Activated CD4-positive, alpha-beta T cell treated with anti-CD3 and anti-CD28 coated beads, Interleukin-10, Interleukin-2, amounts not matched to agents 100 ng/mL and 50 ng/mL, durations not matched to agents 16 hours and 8 hours (primary cell): ENCODE data around the gene PAM16.

ENCODE experiments used
- DNase-seq: peaks from one replicate; pipeline ENCODE4 v3.0.0-alpha.2; 2020

The PAM16 gene

DNA sequence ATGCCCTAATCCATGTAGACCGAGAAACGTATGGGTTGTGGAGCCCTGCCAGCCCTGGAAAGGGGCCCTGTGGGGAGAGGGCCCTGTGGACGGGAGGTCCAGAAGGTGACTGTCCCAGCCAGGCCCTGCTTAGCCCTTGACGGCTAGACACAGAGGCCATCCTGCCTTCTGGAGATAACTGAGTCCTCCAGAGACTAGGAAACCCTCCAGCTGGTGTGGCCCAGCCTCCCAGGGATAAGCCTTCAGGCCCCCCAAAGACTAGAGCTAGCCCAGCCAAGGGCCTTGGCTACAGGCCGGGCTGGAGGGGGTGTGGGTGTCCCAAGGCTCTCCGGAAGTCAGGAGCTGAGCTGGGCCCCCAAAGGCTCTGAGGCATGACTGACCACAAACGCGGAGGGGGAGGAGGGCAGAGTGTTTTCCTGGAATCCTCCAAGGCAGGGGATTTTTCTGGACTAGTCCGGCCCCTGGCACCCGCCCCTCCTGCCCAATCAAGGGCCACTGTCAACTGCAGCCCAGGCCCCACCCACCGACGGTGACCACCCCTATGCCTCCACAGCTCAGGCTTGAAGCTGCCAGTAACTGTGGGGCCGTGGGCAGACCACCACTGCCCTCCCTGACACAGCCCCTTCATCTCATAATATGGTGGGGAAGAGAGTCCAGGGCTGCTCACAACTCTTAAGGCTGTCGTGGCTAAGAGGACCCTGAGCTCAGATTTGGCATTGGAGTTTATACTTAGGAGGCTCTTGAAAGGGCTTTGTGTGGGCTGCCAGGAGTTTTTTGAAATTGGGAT is 19.6 kb upstream of the PAM16 start:
- DNase-seq = no peak

DNA sequence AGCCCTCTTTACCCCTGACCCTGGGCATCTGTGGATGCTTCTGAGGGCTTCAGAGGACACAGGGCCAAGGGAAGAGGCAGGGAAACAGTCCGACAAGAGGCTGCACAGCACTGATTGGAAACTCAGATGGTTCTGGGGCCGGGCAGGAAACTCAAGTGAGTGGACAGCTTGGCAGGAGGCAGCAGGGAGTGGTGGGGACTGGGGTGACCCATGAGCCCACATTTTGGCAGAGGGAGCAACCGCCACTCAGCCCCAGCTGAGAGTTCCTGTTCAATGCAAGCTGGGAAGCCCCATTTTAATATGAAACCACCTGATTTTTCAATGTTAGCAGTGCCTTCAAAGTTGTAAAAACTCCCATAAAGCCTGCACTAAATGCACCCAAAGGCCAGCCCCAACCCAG is 19.0 kb upstream of the PAM16 start:
- no peak for DNase-seq

DNA sequence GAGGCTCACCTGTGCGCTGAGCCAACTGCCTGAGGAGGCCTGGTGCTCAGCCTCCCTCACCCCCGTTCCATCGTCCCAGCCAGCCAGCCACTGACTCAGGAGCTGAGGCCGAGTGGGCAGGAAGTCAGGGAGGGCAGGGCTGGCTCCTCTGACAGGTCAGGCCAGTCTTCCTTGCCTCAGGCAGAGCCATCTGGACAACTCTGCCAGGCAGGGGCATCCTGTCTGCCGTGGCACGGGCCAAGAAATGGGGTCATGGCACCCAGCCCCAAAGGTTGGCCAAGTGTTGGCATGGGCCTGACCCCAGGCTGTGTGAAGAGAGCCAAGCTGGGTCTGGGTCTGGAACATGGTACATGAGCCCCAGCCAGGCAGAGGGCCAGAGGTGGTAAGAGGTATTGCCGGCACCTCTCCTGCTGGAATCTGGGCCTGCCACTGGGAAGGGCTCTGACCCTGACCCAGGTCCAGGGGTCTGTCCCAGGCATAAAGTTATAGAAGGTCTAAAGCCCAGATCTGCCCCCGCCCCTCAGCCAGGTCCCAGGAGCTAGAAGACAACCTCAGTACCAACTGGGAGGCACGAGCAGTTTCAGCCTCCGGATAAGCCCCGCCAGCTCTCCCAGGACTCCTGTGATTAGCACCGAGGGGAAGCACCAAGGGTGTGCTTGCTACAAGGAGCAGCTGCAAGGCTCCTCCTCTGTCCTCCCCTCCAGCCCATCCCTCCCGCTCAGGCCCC is 18.0 kb upstream of the PAM16 start:
- no peak for DNase-seq

DNA sequence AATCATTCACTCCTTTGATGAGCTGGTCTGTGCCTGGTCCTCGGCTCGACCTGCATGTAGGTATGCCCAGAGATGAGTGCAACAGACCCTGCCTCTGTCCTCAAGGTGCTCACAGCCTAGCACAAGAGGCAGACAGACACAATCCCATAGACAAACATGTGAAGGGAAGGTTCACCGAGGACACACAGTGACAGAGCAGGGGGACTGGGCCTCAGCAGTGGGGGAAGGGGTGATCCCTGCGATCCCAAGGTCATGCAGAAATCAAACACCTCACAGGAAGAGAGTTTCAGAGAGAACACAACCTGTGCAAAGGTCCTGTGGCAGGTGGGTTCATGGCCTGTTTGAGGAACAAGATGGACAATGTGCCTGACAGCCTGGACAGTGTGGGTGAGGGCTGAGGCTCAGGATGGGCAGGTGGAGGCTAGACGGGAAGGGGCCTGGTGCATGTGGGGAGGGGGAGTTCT is 16.3 kb upstream of the PAM16 start:
- DNase-seq = no peak

DNA sequence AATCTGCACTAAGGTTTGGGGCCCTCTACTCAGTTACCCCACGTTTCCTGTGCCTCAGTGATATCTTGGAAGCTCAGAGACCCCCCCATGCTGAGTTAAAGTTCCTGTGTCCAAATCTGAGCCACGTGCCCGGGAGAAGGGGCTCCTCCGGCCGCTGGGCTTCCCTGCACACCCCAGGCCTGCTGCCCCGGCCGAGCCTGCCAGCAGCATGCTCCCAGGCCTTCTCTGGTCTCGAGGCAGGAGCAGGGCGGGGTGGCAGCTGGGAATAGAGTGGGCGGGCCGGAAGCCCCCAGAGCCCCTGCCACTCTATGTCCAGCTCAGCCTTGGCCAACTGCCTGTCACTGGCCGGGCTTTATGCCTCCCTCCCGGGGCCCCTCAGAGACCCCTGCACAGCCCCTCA is 14.9 kb upstream of the PAM16 start:
- no peak for DNase-seq

DNA sequence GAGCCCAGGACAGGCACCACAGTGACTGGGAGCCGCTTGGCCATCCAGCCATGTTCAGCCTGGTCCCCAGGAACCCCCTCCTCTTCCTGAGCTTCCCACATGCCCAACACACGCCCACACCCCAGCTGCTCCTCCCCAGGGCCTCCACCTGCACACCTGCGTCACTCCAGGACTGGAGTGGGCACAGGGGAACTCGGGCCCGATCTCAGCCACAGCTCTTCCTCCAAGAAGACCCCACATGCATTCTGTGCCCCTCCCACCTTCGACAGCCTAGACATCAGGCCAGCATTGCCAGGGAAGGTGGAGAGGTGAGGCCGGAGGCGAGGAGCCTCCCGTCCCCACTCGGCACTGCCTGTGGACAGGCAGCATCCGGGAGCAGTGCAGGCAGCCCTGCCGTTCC is 14.5 kb upstream of the PAM16 start:
- no peak for DNase-seq

DNA sequence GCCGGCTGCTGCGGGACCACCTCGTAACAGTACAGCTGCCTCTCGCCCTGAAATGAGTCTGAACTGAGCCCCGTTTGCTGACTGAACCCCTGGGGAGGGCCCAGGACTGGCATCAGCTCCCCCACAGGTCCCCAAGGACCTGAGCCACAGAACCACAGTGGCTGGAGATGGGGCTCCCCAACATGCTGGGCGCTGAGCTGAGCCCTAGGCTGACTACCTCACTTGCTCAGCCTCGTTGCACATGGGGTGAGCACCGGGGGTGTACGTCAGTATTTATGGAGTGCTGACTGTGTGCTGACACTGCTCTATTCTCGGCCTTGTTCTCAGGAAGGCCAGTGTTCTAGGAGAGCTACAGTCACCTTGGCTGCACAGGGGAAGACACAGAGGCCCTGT is 13.9 kb upstream of the PAM16 start:
- no peak for DNase-seq

DNA sequence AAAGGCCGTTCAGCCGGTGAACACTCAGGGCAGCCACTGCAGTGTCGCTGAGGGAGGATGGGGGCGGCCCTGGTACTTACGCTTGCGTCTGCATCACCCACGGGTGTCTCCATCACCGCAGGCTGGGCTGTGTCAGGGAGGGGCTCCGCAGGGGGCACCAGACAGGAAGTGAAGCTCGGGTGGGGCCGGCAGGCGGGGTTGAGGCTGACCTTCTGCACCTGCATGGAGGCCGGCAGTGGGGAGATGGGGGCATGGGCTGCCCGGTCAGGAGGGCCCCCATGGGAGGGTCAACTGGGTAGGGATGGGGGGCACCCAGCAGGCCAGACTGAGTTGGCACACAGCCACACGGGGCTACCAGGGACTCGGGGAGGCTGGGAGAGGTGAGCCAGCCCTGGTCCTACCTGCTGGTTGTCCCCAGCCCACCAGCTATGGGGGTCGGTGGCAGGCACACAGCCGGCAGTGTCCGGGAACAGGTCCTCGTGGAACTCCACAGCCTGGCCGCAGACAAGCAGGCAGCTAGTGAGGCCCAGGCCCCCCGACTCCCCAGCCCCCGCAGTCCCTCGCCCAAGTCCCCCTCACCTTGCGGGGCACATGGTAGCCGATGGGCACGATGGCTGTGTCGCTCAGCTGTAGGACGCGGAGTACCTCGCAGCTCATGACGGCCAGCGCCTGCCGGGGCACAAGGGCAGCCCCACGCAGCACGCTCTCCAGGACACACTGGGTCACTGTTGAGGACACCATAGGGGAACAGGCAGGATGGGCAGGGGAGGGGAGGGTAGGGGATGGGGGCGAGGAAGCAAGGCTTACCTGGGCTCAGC is 13.3 kb upstream of the PAM16 start:
- DNase-seq = no peak

DNA sequence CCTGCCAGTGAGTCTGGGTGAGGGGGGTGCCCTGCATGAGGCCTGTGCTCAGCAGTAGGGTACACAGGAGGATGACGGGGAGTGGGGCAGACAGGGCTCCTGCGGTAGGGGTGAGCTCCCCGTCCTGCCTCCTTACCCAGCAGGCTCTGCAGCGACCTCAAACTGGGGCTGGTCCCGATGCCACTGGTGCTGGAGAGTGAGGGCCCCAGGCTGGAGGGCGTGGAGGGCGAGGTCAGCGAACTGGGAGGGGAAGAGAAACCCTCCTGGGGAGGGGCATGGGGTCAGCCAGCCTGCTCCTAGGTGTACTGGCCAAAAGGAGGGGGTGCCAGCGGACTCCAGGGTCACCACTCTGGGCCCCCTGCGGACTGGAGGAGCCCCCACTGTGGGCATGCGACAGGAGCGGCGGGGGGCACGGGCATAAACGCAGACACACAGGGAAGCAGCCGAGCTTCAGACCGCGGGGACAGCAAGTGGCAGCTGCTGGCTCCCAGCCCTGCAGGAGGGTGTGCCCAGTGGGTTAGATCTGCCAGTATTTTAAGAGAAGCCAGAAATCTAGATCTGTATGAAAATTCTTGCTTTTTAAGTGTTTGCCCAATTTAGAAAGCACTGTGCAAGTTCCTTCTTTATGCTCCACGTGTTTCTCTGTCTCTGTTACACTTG is 11.5 kb upstream of the PAM16 start:
- DNase-seq = no peak

DNA sequence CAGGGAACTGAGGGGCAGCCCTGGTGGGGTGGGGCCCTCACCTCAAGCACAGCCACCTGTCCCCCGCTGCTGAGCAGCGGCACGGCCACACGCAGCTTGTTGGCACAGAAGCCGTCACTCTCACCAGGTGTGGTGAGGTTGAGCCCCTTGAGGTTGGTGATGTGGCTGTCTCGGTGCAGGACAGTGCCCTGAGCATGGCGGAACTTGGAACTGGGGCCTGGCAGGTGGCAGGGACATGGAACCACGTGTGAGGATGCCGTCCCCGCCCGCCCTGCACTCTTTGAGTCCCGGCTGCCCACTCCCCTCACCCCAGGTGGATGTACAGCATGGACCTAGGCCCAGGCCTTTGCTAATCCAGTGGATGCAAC is 10.8 kb upstream of the PAM16 start:
- DNase-seq = no peak

DNA sequence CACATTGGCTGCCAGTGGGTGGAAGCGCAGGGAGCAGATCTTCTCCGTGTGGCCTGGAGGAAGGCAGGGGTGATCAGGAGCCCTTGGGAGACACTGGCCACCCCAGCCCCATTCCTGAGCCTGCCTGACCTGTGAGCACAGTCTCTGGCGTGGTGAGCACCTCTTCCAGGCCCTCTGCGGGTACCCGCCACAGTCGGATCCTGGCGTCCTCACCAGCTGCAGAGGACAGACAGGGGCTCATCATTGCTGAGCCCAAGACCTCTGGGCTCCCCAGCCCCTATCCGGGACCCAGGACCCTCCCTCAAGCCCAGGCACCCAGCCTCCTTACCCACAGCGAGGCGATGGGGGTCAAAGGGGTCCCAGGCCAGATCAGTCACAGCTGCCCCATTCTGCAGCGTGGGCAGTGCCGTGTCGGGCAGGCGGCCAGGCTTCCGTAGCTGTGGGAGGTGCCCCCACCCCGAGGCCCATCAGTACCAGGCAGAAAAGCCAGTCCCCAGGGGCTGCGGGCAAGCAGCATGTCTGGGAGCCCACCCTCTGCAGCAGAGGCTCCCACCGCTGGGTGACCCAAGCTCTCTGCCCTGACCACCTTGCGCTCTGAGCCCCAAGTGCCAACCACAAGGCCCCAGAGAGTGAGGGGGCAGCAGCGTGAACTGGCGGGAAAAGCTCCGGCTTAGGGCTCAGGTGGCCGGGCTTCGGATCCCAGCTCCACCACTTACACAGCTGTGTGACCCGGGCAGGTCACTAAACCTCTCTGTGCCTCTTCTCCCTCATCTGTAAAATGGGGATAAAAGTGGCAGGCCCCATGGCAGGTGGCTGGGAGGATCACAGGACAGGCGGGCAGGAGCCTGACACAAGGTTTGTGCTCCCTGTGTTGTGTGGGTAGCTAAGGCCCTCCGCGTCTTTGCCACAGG is 10.2 kb upstream of the PAM16 start:
- no peak for DNase-seq

DNA sequence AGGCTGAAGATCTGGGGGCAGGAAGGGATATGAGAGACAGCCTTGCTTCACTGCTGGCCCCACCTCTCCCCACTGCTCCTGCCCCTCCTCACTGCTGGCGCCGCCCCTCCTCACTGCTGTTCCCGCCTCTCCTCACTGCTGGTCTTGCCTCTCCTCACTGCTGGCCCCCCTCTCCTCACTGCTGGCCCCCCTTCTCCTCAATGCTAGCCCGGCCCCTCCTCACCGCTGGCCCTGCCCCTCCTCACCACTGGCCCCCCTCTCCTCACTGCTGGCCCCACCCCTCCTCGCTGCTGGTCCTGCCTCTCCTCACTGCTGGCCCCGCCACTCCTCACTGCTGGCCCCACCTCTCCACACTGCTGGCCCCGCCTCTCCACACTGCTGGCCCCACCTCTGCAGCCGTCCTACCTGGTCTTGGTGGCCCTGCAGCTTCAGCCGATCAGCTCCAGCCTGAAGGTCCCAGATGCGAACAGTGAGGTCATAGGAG is 9.5 kb upstream of the PAM16 start:
- DNase-seq = no peak

DNA sequence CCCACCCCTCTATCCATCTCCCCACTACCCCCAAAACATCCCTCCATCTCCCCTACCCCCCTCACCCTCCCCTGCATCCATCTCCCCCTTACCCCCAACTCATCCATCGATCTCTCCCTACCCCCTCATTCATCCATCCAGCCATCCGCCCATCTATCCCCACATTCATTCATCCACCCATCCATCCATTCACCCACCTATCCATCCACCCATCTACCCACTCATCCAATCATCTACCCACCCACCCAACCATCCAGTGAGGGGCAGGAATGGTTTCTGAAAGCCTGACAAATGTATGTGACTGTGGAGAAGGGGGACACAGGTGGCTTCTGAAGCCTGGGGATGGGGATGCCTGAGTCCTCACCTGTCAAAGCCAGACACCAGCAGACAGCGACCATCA is 8.8 kb upstream of the PAM16 start:
- DNase-seq = no peak

DNA sequence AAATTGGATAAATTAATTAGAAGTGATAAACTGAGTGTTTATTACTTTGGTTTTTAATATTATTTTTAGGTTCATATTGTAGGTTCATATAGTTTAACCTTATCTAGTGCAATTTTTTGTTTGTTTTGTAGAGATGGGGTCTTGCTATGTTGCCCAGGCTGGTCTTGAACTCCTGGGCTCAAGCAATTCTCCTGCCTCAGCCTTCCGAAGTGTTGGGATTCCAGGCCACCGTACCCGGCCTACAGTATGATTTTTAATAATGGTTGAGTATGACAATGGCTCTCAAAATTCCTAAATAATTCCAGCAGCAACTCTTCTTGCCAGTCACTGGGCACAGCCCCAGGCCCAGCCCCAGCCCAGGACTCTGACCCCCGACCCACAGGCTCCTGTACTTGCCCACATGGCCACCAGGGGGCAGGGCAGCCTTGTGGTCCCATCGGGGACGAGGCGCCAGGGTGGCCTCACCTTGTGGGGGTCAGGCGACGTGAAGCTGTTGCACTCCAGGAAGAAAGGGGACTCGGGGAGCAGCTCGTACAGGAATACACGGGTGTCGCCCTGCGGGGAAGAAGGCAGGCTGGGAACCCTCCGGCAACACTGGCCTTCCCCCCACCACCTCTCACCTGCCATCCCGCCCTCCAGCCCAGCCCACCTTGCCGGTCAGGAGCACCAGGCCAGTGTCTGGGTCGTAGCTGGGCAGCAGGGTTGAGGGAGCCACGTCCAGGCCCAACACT is 7.9 kb upstream of the PAM16 start:
- DNase-seq = peak; percentile 59

DNA sequence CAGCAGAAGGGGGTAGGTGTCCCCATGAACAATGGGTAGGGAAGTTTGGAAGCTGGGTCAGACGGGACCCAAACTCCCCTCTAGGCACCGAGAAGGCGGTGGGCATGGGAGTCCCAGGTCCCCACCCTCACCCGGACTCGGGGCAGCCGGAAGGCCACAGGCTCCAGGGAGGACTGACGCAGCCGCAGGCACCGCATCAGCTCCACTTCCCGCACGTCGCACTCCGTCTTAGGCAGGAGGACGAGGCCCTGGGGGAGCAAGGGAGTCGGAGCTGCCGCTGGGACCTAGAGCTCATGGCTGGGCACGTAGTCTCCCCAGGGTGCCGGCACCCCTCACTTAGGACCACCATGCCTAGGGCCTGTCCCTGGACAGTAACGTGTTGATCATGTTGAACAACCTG is 7.1 kb upstream of the PAM16 start:
- no peak for DNase-seq

DNA sequence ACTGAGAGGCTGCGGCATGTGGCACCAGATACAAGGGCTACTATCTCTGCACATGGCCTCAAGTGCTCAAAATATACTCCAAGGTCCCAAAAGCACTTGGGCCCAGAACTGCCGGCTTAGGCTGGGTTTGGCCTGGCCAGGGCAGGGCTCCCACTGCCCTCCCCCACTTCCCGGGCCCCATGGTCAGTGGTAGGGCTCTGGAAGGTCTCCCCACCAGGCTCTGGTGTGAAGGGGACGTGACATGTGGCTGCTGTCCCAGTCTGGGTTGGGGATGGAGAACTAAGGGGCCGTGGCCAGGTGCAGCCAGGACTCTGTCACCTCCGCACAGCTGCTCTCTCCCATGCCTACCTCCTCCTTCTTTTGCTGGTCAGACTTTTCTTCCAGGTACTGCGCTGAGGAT is 5.7 kb upstream of the PAM16 start:
- no peak for DNase-seq

DNA sequence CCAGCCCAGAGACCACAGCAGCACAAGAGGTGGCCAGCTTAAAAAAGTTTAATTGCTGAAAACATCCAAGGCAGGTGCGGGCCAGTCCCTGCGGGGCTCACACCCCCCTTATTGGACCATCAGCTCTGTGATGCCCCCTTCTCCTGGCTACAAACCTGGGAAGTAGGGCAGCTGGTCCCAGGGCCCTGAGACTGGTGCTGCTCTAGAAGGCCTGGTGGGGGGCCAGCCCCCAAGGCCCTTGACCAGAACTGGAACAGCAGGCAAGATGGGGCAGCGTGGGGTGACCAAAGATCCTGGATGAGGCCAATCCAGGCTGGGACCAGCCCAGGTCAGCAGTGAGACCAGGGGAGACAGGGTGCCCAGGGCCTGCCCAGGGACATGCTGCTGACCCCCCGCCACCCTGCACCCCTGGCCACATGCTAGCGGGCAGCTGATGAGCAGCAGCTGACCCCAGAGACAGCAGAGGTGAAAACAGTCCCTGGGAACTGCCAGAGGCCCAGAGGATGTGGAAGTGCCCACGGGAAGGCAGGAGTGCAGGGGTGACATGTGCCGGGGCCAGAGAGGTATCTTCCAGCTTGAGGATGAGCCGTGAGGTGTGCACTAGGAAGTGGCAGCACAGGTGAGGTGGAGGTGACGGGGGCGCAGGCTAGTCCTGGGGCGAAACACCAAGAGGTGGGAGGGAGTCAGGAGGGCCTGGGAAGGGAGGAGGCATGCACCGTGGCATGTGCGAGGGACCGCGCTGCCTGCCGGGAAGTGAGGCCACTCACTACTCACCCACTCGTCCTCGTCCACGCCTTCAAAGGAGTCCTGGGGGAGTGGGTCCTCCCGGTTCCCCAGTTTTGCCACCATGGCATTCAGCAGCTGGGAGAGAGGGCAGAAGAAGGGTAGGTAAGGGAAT is 3.6 kb upstream of the PAM16 start:
- no peak for DNase-seq

DNA sequence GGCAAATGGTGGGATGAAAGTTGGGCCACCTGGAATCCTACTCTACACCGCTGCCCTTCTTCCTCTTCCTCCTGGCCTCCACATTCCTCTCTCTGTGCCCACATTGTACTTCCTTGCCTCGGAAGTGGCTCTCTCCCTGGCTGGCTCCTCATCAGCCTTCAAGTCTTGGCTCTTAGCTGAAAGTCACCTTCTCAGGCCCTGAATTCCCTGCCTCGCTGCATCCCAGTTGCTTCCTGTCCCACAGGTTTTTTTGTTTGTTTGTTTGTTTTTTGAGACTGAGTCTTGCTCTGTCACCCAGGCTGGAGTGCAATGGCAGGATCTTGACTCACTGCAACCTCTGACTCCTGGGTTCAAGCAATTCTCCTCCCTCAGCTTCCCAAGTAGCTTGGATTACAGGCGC is 2.6 kb upstream of the PAM16 start:
- DNase-seq = no peak

DNA sequence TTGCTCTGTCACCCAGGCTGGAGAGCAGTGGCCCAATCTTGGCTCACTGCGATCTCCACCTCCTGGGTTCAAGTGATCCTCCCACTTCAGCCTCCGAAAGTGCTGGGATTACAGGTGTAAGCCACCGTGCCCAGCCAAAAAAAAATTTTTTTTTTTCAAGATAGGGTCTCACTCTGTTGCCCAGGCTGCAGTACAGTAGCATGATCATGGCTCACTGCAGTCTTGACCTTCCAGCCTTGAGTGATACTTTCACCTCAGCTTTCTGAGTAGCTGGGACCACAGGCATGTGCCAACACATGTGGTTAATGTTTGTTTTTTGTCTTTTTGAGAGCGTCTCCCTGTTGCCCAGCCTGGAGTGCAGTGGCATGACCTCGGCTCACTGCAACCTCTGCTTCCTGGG is 1.7 kb upstream of the PAM16 start:
- no peak for DNase-seq

DNA sequence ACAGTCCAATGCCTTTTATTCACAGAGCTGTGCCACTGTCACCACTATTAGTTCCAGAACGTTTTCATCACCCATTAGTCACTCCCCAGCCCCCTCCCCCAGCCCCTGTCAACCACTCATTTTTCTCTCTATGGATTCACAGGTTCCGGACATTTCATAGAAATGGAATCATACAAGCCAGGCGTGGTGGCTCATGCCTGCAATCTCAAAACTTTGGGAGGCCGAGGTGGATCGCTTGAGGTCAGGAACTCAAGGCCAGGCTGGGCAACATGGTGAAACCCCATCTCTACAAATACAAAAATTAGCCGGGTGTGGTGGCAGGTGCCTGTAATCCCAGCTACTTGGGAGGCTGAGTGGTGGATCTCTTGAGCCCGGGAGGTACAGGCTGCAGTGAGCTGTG is 759 bp upstream of the PAM16 start:
- no peak for DNase-seq
